Transverse colon (tissue), 4 donors: Measurements from ENCODE around the gene DHRSX.

Experiments used
- CTCF ChIP-seq, 5 experiments: fragments of 200-600 bp in 3 of 5; fragments of 450-650 bp in 2 of 5; sonication (generic) in 3 of 5; IDR thresholded peaks; 1 replicate in 2 of 5; 2 replicates in 3 of 5; pipeline ENCODE4 v1.5.1; 2016 to 2017; ENCODE audit warnings: antibody characterized with exemption in 5 of 5, inconsistent platforms in 3 of 5, mild to moderate bottlenecking in 2 of 5, moderate library complexity in 1 of 5
- POLR2AphosphoS5 ChIP-seq, 3 donors: sonication (generic); formaldehyde crosslinking; IDR thresholded peaks; one replicate each; pipeline ENCODE4 v1.6.1; 2016; ENCODE audit warnings: antibody characterized with exemption in 3 of 3

- no peak for TF ChIP-seq CTCF (IDR thresholded peaks at IDR 0.05)
- no peak for TF ChIP-seq POLR2AphosphoS5 (IDR thresholded peaks at IDR 0.05)
These were observed 256.8 kb downstream of the DHRSX start for GRCh38 chrX:2243913-2244460.
